ENCODE results near the gene RAB11FIP4.

- no peak for TF ChIP-seq EP300 (IDR thresholded peaks at IDR 0.05)
- TF ChIP-seq CTCF (IDR thresholded peaks at IDR 0.05) = no peak
- no peak for TF ChIP-seq POLR2A (IDR thresholded peaks at IDR 0.05)
Measured at GRCh38 chr17:31458829-31459228, 67.4 kb downstream of the RAB11FIP4 start.
